ENCODE measurements around the gene MRTFB. TPM values are rescaled to one million over a fixed set of nuclear protein-coding genes. Genes with fewer than 3 reads are reported as not detected.

The MRTFB gene
- total and polyA plus RNA-seq, 2 of the 13 experiments (the other 11 are each of a cell fraction or from before 2014, with no cell fraction given) = 11.4 to 14.0 TPM

- TF ChIP-seq ZSCAN31 (CRISPR knock-in tag; IDR thresholded peaks at IDR 0.05; ENCODE audit: low read depth) (no peak), SMAD1 (CRISPR knock-in tag; IDR thresholded peaks at IDR 0.05; ENCODE audit: borderline replicate concordance, low read depth) (no peak), ATF1 (CRISPR knock-in tag; IDR thresholded peaks at IDR 0.05) (no peak), ZSCAN5A (CRISPR knock-in tag; IDR thresholded peaks at IDR 0.05; ENCODE audit: borderline replicate concordance) (no peak), NFRKB (IDR thresholded peaks at IDR 0.05) (no peak), ZNF343 (CRISPR knock-in tag; IDR thresholded peaks at IDR 0.05) (no peak), EHMT2 (IDR thresholded peaks at IDR 0.05; ENCODE audit: borderline replicate concordance, low read depth, low read length) (no peak), ZNF10 (CRISPR knock-in tag; IDR thresholded peaks at IDR 0.05; ENCODE audit: borderline replicate concordance, low read depth) (no peak), KDM6A (CRISPR knock-in tag; IDR thresholded peaks at IDR 0.05; ENCODE audit: low read depth) (no peak), ATAD3A (CRISPR knock-in tag; IDR thresholded peaks at IDR 0.05) (no peak), ARHGAP35 (CRISPR knock-in tag; IDR thresholded peaks at IDR 0.05; ENCODE audit: borderline replicate concordance) (no peak), KDM2A (CRISPR knock-in tag; IDR thresholded peaks at IDR 0.05; ENCODE audit: borderline replicate concordance, low read depth) (no peak), HMGXB4 (CRISPR knock-in tag; IDR thresholded peaks at IDR 0.05; ENCODE audit: borderline replicate concordance in 1 of 2, low read depth in 1 of 2) (no peak), GABPA (IDR thresholded peaks at IDR 0.05; ENCODE audit: low read depth, low read length) (no peak), GABPA (CRISPR knock-in tag; IDR thresholded peaks at IDR 0.05; ENCODE audit: low read depth) (no peak), ASH2L (IDR thresholded peaks at IDR 0.05; ENCODE audit: insufficient read length, low read depth, low read length) (peak; percentile 76), KAT7 (CRISPR knock-in tag; IDR thresholded peaks at IDR 0.05; ENCODE audit: borderline replicate concordance) (no peak), TEAD3 (CRISPR knock-in tag; optimal IDR thresholded peaks at IDR 0.05; ENCODE audit: borderline replicate concordance) (peak; percentile 34), REL (CRISPR knock-in tag; conservative IDR thresholded peaks at IDR 0.05) (no peak), DDIT3 (CRISPR knock-in tag; IDR thresholded peaks at IDR 0.05) (no peak), MAF1 (CRISPR knock-in tag; IDR thresholded peaks at IDR 0.05; ENCODE audit: borderline replicate concordance) (no peak), RFXAP (CRISPR knock-in tag; IDR thresholded peaks at IDR 0.05; ENCODE audit: borderline replicate concordance) (no peak), FOXJ3 (CRISPR knock-in tag; IDR thresholded peaks at IDR 0.05; ENCODE audit: borderline replicate concordance) (0 out of 2 replicates have a peak, but pooled peaks have one; percentile 61), ZNF644 (CRISPR knock-in tag; IDR thresholded peaks at IDR 0.05; ENCODE audit: low read depth) (peak; percentile 54), ZNF639 (CRISPR knock-in tag; conservative IDR thresholded peaks at IDR 0.05) (no peak; the same call in 1 of the 2 replicates), ZNF768 (CRISPR knock-in tag; IDR thresholded peaks at IDR 0.05) (no peak), KLF12 (CRISPR knock-in tag; IDR thresholded peaks at IDR 0.05; ENCODE audit: borderline replicate concordance) (no peak)
These were observed 35.3 kb downstream of the MRTFB start (continued) for GRCh38 chr16:14106457-14106856.

All from HepG2 (cell line).